ENCODE results near the gene CEP112.

DNA sequence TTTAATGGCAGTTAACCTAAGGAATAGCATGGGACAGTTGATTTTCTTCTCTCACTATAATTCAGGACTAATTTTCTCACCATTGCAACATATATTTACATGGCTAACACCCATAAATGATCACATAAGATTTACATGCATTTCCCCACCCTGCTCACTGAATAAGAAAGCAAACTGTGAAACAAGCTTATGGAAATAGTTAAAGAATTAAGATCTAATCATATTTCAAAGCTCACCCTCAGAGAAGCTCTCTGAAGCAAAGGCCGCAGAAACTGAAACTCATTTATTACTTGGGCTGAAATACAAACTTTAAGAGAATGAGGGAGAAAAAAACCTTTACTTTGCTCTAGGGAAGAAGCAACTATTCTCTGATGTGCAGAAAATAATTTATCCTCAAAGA, 411.8 kb downstream of the CEP112 start:
- TF ChIP-seq CTCF (conservative IDR thresholded peaks at IDR 0.05 in 1 of 2, IDR thresholded peaks at IDR 0.05 in 1 of 2; ENCODE audit: low read depth in 1 of 2, low read length in 2 of 2) (no peak), EZH2 (IDR thresholded peaks at IDR 0.05; ENCODE audit: low read length, missing control alignments) (no peak)

Measured in fibroblast of lung (primary cell).